ENCODE results near the gene TMEM242.

TMEM242 gene

GRCh38 chr6:157255079-157255478 is 68.2 kb downstream of the TMEM242 start:
- no peak for DNase-seq
- no peak overlapping the region for H4K5ac ChIP-seq (ENCODE audit: low read length)
- H3K27me3 ChIP-seq (ENCODE audit: insufficient read depth, low read length, poor library complexity): no peaks in the 10 kb centered on the region
- H3K79me1 ChIP-seq (ENCODE audit: low read length): no peaks in the 10 kb centered on the region
- H4K8ac ChIP-seq (ENCODE audit: low read depth, low read length): no peak overlapping the region
- no peak overlapping the region for H3K9ac ChIP-seq (ENCODE audit: low read length)
- no peak overlapping the region for H3K4me3 ChIP-seq (ENCODE audit: low read length)
- no peak overlapping the region for H3K18ac ChIP-seq (ENCODE audit: low read length)
- H2AK5ac ChIP-seq (ENCODE audit: low read length): no peak overlapping the region
- no peaks in the 10 kb centered on the region for H3K4me1 ChIP-seq (ENCODE audit: control insufficient read depth, low read depth, low read length)
- no peak overlapping the region for H3K4ac ChIP-seq (ENCODE audit: low read depth, low read length)
- H3K23ac ChIP-seq (ENCODE audit: low read length): no peak overlapping the region
- H3K79me2 ChIP-seq (ENCODE audit: control insufficient read depth, insufficient read depth, low read length): no peaks in the 10 kb centered on the region
- no peak overlapping the region for H2BK15ac ChIP-seq (replicated peaks; ENCODE audit: low read depth)
- H2BK120ac ChIP-seq (ENCODE audit: low read depth, low read length): no peak overlapping the region
- no peaks in the 10 kb centered on the region for H3K36me3 ChIP-seq (ENCODE audit: control insufficient read depth, insufficient read depth, low read length)
- H3K56ac ChIP-seq (ENCODE audit: low read length): no peak overlapping the region
- H3K4me2 ChIP-seq (ENCODE audit: low read length): no peak overlapping the region
- H3K27ac ChIP-seq (ENCODE audit: low read depth, low read length): no peak overlapping the region
- no CpG with 5 or more reads among the region's 3 CpGs for WGBS (ENCODE audit: extremely low coverage, insufficient coverage, low lambda C conversion rate)
- H2BK5ac ChIP-seq (ENCODE audit: low read length): no peak overlapping the region

- Histone ChIP-seq H2BK15ac (replicated peaks; ENCODE audit: low read depth) (no peak overlapping the region), H3K9ac (ENCODE audit: low read length) (no peak overlapping the region), H3K56ac (ENCODE audit: low read length) (no peak overlapping the region), H3K4me3 (ENCODE audit: low read length) (no peak overlapping the region), H3K27ac (ENCODE audit: low read depth, low read length) (no peak overlapping the region), H4K8ac (ENCODE audit: low read depth, low read length) (no peak overlapping the region), H3K18ac (ENCODE audit: low read length) (no peak overlapping the region), H2BK120ac (ENCODE audit: low read depth, low read length) (no peak overlapping the region), H3K23ac (ENCODE audit: low read length) (no peak overlapping the region), H3K79me2 (ENCODE audit: control insufficient read depth, insufficient read depth, low read length) (no peaks in the 10 kb centered on the region), H3K27me3 (ENCODE audit: insufficient read depth, low read length, poor library complexity) (no peaks in the 10 kb centered on the region), H3K79me1 (ENCODE audit: low read length) (no peaks in the 10 kb centered on the region), H4K5ac (ENCODE audit: low read length) (no peak overlapping the region), H2BK5ac (ENCODE audit: low read length) (no peak overlapping the region), H3K4me1 (ENCODE audit: control insufficient read depth, low read depth, low read length) (no peaks in the 10 kb centered on the region), H3K4me2 (ENCODE audit: low read length) (no peak overlapping the region), H2AK5ac (ENCODE audit: low read length) (no peak overlapping the region), H3K4ac (ENCODE audit: low read depth, low read length) (no peak overlapping the region), H3K36me3 (ENCODE audit: control insufficient read depth, insufficient read depth, low read length) (no peaks in the 10 kb centered on the region)
- WGBS (ENCODE audit: extremely low coverage, insufficient coverage, low lambda C conversion rate): no CpG with 5 or more reads among the region's 3 CpGs
- no peak for DNase-seq
These were observed 68.8 kb downstream of the TMEM242 start for GRCh38 chr6:157254538-157254937.

DNA sequence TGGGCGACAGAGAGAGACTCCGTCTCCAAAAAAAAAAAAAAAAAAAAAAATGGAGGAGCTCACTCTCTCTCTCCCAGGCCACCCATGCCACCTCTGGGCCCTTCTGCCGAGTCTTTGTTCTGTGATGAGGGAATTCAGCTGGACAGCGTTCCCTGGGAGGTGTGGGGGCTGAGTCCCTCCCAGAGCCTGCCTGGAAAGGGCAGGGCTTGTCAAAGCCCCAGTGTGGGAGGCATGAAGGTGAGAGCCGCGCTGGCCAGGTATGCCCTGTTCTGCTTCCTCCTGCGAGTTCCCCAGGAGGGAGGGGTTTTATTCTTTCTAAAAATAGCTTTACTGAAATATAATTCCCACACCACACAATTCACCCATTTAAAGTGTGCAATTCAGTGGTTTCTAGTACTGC is 69.6 kb downstream of the TMEM242 start:
- H3K9ac ChIP-seq (ENCODE audit: low read length): no peak overlapping the region
- no CpG with 5 or more reads among the region's 7 CpGs for WGBS (ENCODE audit: extremely low coverage, insufficient coverage, low lambda C conversion rate)
- no peak overlapping the region for H2BK120ac ChIP-seq (ENCODE audit: low read depth, low read length)
- no peaks in the 10 kb centered on the region for H3K27me3 ChIP-seq (ENCODE audit: insufficient read depth, low read length, poor library complexity)
- no peak overlapping the region for H4K5ac ChIP-seq (ENCODE audit: low read length)
- H3K4ac ChIP-seq (ENCODE audit: low read depth, low read length): no peak overlapping the region
- H3K23ac ChIP-seq (ENCODE audit: low read length): no peak overlapping the region
- H3K36me3 ChIP-seq (ENCODE audit: control insufficient read depth, insufficient read depth, low read length): no peaks in the 10 kb centered on the region
- H3K18ac ChIP-seq (ENCODE audit: low read length): no peak overlapping the region
- H3K79me1 ChIP-seq (ENCODE audit: low read length): no peaks in the 10 kb centered on the region
- H2BK5ac ChIP-seq (ENCODE audit: low read length): no peak overlapping the region
- H2BK15ac ChIP-seq (replicated peaks; ENCODE audit: low read depth): no peak overlapping the region
- H3K56ac ChIP-seq (ENCODE audit: low read length): no peak overlapping the region
- no peak overlapping the region for H3K4me3 ChIP-seq (ENCODE audit: low read length)
- no peak overlapping the region for H3K4me2 ChIP-seq (ENCODE audit: low read length)
- H3K4me1 ChIP-seq (ENCODE audit: control insufficient read depth, low read depth, low read length): no peaks in the 10 kb centered on the region
- H2AK5ac ChIP-seq (ENCODE audit: low read length): no peak overlapping the region
- H3K79me2 ChIP-seq (ENCODE audit: control insufficient read depth, insufficient read depth, low read length): no peaks in the 10 kb centered on the region
- DNase-seq: no peak
- H3K27ac ChIP-seq (ENCODE audit: low read depth, low read length): no peak overlapping the region
- no peak overlapping the region for H4K8ac ChIP-seq (ENCODE audit: low read depth, low read length)

DNA sequence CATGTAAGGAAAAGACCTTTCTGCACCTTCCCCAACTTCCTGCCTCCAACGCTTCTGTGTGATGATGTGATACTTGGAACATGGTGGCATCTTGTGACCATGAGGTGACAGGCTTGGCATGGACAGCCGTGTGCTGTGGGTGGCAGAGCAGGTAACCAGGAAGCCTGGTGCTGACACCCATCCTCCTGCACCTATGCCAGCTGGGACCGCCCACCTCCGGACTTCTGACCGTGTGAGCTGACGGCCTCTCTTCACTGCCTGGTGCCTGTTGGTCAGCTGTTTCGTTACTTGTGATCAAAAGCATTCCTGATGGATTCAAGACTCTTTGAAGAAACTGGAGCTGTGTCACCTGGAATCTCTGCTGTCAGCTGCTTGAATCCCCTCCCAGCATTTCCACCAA is 70.3 kb downstream of the TMEM242 start:
- no peaks in the 10 kb centered on the region for H3K4me1 ChIP-seq (ENCODE audit: control insufficient read depth, low read depth, low read length)
- H3K27ac ChIP-seq (ENCODE audit: low read depth, low read length): no peak overlapping the region
- H3K4me2 ChIP-seq (ENCODE audit: low read length): no peak overlapping the region
- H3K23ac ChIP-seq (ENCODE audit: low read length): no peak overlapping the region
- no peak overlapping the region for H2BK120ac ChIP-seq (ENCODE audit: low read depth, low read length)
- no peak overlapping the region for H2AK5ac ChIP-seq (ENCODE audit: low read length)
- no peak overlapping the region for H3K9ac ChIP-seq (ENCODE audit: low read length)
- H2BK15ac ChIP-seq (replicated peaks; ENCODE audit: low read depth): no peak overlapping the region
- no peaks in the 10 kb centered on the region for H3K79me2 ChIP-seq (ENCODE audit: control insufficient read depth, insufficient read depth, low read length)
- no peak overlapping the region for H3K4ac ChIP-seq (ENCODE audit: low read depth, low read length)
- no peaks in the 10 kb centered on the region for H3K27me3 ChIP-seq (ENCODE audit: insufficient read depth, low read length, poor library complexity)
- no CpG with 5 or more reads among the region's 7 CpGs for WGBS (ENCODE audit: extremely low coverage, insufficient coverage, low lambda C conversion rate)
- no peak overlapping the region for H3K18ac ChIP-seq (ENCODE audit: low read length)
- H3K56ac ChIP-seq (ENCODE audit: low read length): no peak overlapping the region
- no peak overlapping the region for H2BK5ac ChIP-seq (ENCODE audit: low read length)
- DNase-seq: no peak
- no peak overlapping the region for H4K8ac ChIP-seq (ENCODE audit: low read depth, low read length)
- H3K36me3 ChIP-seq (ENCODE audit: control insufficient read depth, insufficient read depth, low read length): no peaks in the 10 kb centered on the region
- no peak overlapping the region for H4K5ac ChIP-seq (ENCODE audit: low read length)
- H3K4me3 ChIP-seq (ENCODE audit: low read length): no peak overlapping the region
- no peaks in the 10 kb centered on the region for H3K79me1 ChIP-seq (ENCODE audit: low read length)

DNA sequence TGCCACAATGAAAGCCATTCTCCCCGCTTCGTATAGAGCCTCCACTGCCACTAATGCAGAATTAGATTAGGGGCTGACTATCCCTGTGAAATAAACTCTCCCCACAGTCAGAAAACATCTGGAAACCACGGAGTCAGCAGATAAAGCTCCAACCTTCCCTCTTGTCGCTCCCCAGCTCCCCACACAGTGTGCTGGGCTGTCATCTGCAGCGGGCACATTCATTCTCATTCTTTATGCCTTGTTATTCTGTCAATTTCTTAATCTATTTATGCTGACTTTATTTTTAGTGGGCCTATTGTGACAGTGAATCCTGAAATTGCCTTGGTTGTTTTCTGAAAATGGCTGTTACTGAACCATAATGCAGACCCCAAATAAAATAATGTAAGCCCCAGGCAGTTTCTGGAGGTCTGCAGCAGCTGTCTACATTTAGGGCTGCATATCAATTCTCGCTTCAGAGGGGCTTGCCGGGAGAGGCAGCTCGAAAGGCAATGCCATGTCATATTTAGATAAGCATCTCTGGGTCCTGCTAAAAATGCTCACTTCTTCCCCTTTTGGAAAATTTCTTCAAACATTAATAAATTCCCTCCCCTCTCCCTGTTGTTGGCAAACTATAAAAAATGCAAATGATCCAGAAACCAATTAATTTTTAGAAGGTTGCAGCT is 71.6 kb downstream of the TMEM242 start:
- H3K9ac ChIP-seq (ENCODE audit: low read length): no peak overlapping the region
- no peak for DNase-seq
- H3K79me2 ChIP-seq (ENCODE audit: control insufficient read depth, insufficient read depth, low read length): no peaks in the 10 kb centered on the region
- H2BK120ac ChIP-seq (ENCODE audit: low read depth, low read length): no peak overlapping the region
- no peak overlapping the region for H3K23ac ChIP-seq (ENCODE audit: low read length)
- H4K8ac ChIP-seq (ENCODE audit: low read depth, low read length): no peak overlapping the region
- no peaks in the 10 kb centered on the region for H3K27me3 ChIP-seq (ENCODE audit: insufficient read depth, low read length, poor library complexity)
- H3K18ac ChIP-seq (ENCODE audit: low read length): no peak overlapping the region
- H3K27ac ChIP-seq (ENCODE audit: low read depth, low read length): no peak overlapping the region
- H3K4me1 ChIP-seq (ENCODE audit: control insufficient read depth, low read depth, low read length): no peaks in the 10 kb centered on the region
- H2BK15ac ChIP-seq (replicated peaks; ENCODE audit: low read depth): no peak overlapping the region
- H3K4ac ChIP-seq (ENCODE audit: low read depth, low read length): no peak overlapping the region
- no peak overlapping the region for H3K4me2 ChIP-seq (ENCODE audit: low read length)
- H3K36me3 ChIP-seq (ENCODE audit: control insufficient read depth, insufficient read depth, low read length): no peaks in the 10 kb centered on the region
- H3K4me3 ChIP-seq (ENCODE audit: low read length): no peak overlapping the region
- H2AK5ac ChIP-seq (ENCODE audit: low read length): no peak overlapping the region
- H3K79me1 ChIP-seq (ENCODE audit: low read length): no peaks in the 10 kb centered on the region
- WGBS (ENCODE audit: extremely low coverage, insufficient coverage, low lambda C conversion rate): no CpG with 5 or more reads among the region's 8 CpGs
- no peak overlapping the region for H4K5ac ChIP-seq (ENCODE audit: low read length)
- no peak overlapping the region for H2BK5ac ChIP-seq (ENCODE audit: low read length)
- H3K56ac ChIP-seq (ENCODE audit: low read length): no peak overlapping the region

DNA sequence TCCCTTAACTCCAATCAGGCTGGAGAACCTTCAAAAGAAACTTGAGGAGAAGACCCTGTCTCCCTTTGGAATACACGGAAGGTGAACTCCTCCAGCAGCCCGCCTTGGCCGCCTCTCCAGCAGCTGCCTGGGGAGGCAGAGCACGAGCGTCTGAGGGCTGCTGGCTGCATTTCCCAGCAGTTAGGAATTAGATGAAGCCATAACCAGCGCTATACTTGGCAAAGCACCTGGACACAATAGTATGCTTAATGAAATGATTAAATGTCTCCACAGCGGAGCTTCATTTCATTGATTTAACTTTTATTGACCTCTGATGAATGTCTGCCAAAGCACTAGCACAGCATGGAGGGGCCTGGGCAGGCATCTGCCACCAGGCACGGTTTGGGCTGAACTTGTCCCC is 73.5 kb downstream of the TMEM242 start:
- H3K36me3 ChIP-seq (ENCODE audit: control insufficient read depth, insufficient read depth, low read length): no peaks in the 10 kb centered on the region
- no peak overlapping the region for H3K4me2 ChIP-seq (ENCODE audit: low read length)
- no peaks in the 10 kb centered on the region for H3K4me1 ChIP-seq (ENCODE audit: control insufficient read depth, low read depth, low read length)
- H3K18ac ChIP-seq (ENCODE audit: low read length): no peak overlapping the region
- H3K56ac ChIP-seq (ENCODE audit: low read length): no peak overlapping the region
- no peak for DNase-seq
- no peaks in the 10 kb centered on the region for H3K79me1 ChIP-seq (ENCODE audit: low read length)
- no peak overlapping the region for H4K8ac ChIP-seq (ENCODE audit: low read depth, low read length)
- no peak overlapping the region for H3K4ac ChIP-seq (ENCODE audit: low read depth, low read length)
- H2BK120ac ChIP-seq (ENCODE audit: low read depth, low read length): no peak overlapping the region
- H4K5ac ChIP-seq (ENCODE audit: low read length): no peak overlapping the region
- H3K4me3 ChIP-seq (ENCODE audit: low read length): no peak overlapping the region
- H2AK5ac ChIP-seq (ENCODE audit: low read length): no peak overlapping the region
- no peak overlapping the region for H3K27ac ChIP-seq (ENCODE audit: low read depth, low read length)
- H3K23ac ChIP-seq (ENCODE audit: low read length): no peak overlapping the region
- no peaks in the 10 kb centered on the region for H3K79me2 ChIP-seq (ENCODE audit: control insufficient read depth, insufficient read depth, low read length)
- no peaks in the 10 kb centered on the region for H3K27me3 ChIP-seq (ENCODE audit: insufficient read depth, low read length, poor library complexity)
- no peak overlapping the region for H3K9ac ChIP-seq (ENCODE audit: low read length)
- H2BK5ac ChIP-seq (ENCODE audit: low read length): no peak overlapping the region
- WGBS (ENCODE audit: extremely low coverage, insufficient coverage, low lambda C conversion rate): no CpG with 5 or more reads among the region's 8 CpGs
- H2BK15ac ChIP-seq (replicated peaks; ENCODE audit: low read depth): no peak overlapping the region
